NCI-H1436 treated with DMSO at 0.1 percent for 48 hours (cell line): Measurements from ENCODE around the gene KRTAP10-1.
"Not testable (repeated sequence)": the region's sequence is repeated elsewhere in the genome, so short reads cannot be mapped to it uniquely, and the experiment has no call there.

Source experiments
- DNase-seq: peaks from one replicate; lab custom pipeline; 2025; lab: John Stamatoyannopoulos, UW

KRTAP10-1 gene

GRCh38 chr21:44539991-44540666 is at the start of gene KRTAP10-1:
TSS of gene KRTAP10-1 (minus strand) at chr21:44540195. CDS start at chr21:44540150, 45 bp downstream.
- DNase-seq: no peak

GRCh38 chr21:44589094-44589493 is 49.1 kb upstream of the KRTAP10-1 start:
- no peak for DNase-seq

- no peak for DNase-seq
Observed at GRCh38 chr21:44585892-44586291, 45.9 kb upstream of the KRTAP10-1 start.

- DNase-seq: no peak
Observed at GRCh38 chr21:44583800-44584147, 43.8 kb upstream of the KRTAP10-1 start.

- DNase-seq: no peak
Observed at GRCh38 chr21:44583089-44583799, 43.2 kb upstream of the KRTAP10-1 start.

- no peak for DNase-seq
Observed at GRCh38 chr21:44582055-44582454, 42.1 kb upstream of the KRTAP10-1 start.

- DNase-seq: no peak
Observed at GRCh38 chr21:44581158-44581557, 41.2 kb upstream of the KRTAP10-1 start.

GRCh38 chr21:44580231-44580821 is 40.3 kb upstream of the KRTAP10-1 start, which contains the start of gene KRTAP10-5:
TSS of gene KRTAP10-5 (minus strand) at chr21:44580604. CDS start at chr21:44580578, 26 bp downstream.
- not testable (repeated sequence) for DNase-seq

GRCh38 chr21:44579833-44580144 is 39.8 kb upstream of the KRTAP10-1 start:
- no peak for DNase-seq

GRCh38 chr21:44579056-44579832 is 39.2 kb upstream of the KRTAP10-1 start:
- no peak for DNase-seq

GRCh38 chr21:44578371-44579055 is 38.5 kb upstream of the KRTAP10-1 start:
- no peak for DNase-seq

- no peak for DNase-seq
Observed at GRCh38 chr21:44576025-44576420, 36.0 kb upstream of the KRTAP10-1 start.

- no peak for DNase-seq
Observed at GRCh38 chr21:44575307-44576024, 35.5 kb upstream of the KRTAP10-1 start.

GRCh38 chr21:44574457-44575306 is 34.7 kb upstream of the KRTAP10-1 start:
- no peak for DNase-seq

- not testable (repeated sequence) for DNase-seq
Observed at GRCh38 chr21:44573630-44574456, 33.8 kb upstream of the KRTAP10-1 start, which contains the start of gene KRTAP10-4. TSS of gene KRTAP10-4 (plus strand) at chr21:44573729. CDS start at chr21:44573759, 30 bp downstream.

- DNase-seq: no peak
Observed at GRCh38 chr21:44572959-44573583, 33.1 kb upstream of the KRTAP10-1 start.

- no peak for DNase-seq
Observed at GRCh38 chr21:44571844-44572782, 32.1 kb upstream of the KRTAP10-1 start.

GRCh38 chr21:44571296-44571695 is 31.3 kb upstream of the KRTAP10-1 start:
- no peak for DNase-seq
